Thoracic aorta (tissue), 2 donors: ENCODE measurements around the gene SLC6A3. TPM values are rescaled to one million over a fixed set of nuclear protein-coding genes. Genes with fewer than 3 reads are reported as not detected.

Experiments
- ATAC-seq: fragments of 150-250 bp; one replicate; pipeline ENCODE4 v1.8.0; 2017; ENCODE audit warnings: low read depth; ENCODE audit not compliant: insufficient number of reproducible peaks, low FRiP score
- DNase-seq: peaks from one replicate; pipeline ENCODE4 v3.0.0-alpha.2; 2020; ENCODE audit warnings: low spot score
- H3K27ac ChIP-seq, 2 donors: fragments of 200-600 bp; sonication (generic); 1 replicate in 1 of 2; 2 replicates in 1 of 2; pipeline ENCODE4 v1.5.1; 2016; ENCODE audit warnings: mild to moderate bottlenecking in 2 of 2, moderate library complexity in 2 of 2
- H3K27me3 ChIP-seq: fragments of 200-600 bp; sonication (generic); replicated peaks from 2 replicates; pipeline ENCODE4 v1.6.0; 2016; ENCODE audit warnings: mild to moderate bottlenecking; ENCODE audit not compliant: insufficient read depth
- H3K36me3 ChIP-seq: fragments of 200-600 bp; sonication (generic); one replicate; pipeline ENCODE4 v1.5.1; 2016
- H3K4me1 ChIP-seq, 2 donors: fragments of 200-600 bp; sonication (generic); 1 replicate in 1 of 2; 2 replicates in 1 of 2; pipeline versions ENCODE4 v1.5.1 to v1.6.0; 2016; ENCODE audit warnings: low read depth in 2 of 2, mild to moderate bottlenecking in 1 of 2; ENCODE audit not compliant: control insufficient read depth in 1 of 2
- H3K4me3 ChIP-seq: fragments of 200-600 bp; sonication (generic); 2 replicates; pipeline ENCODE4 v1.5.1; 2016; ENCODE audit warnings: mild to moderate bottlenecking
- H3K9me3 ChIP-seq: fragments of 200-600 bp; sonication (generic); 2 replicates; pipeline ENCODE4 v1.5.1; 2016
- total RNA-seq, 2 donors: library from RNA; depleted of rRNA; stranded (reverse); fragments of >200 nt; gene quantifications; one replicate each; pipeline versions ENCODE4 v1.1.0 to v1.2.3, GENCODE V29; 2016
- TF ChIP-seq, protein P1 (sequence below): fragments of 200-600 bp; sonication (generic); IDR thresholded peaks from one replicate; pipeline ENCODE4 v1.5.1; 2019; ENCODE audit warnings: antibody characterized with exemption

SLC6A3 gene
- total RNA-seq, 2 donors from 2014 or later = 0.14 TPM; not detected in 1

- H3K4me1 ChIP-seq = no peaks in the 10 kb centered on the region
Observed at GRCh38 chr5:1430121-1430795, 15.0 kb downstream of the SLC6A3 start.

DNA sequence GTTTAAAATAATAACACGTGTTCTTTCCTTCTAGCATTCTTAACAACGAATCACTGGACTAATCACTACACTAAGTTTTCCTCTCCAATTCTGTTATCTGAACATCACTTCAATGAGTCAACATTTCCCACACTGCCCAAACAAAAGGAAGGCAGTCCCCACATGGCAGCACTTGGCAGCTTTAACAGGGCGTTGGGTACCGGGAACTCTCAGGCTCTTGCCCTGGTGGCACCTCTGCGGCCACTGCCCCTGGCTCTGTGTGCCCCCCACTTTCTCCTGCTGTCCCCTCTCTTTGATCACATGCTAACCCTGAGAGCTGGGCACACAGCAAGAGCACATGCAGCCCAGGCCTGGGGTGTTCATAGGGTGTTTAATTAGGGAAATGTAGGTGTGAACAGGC is 15.7 kb downstream of the SLC6A3 start:
- Histone ChIP-seq H3K4me3 (no peak overlapping the region), H3K27ac (no peak overlapping the region), H3K27me3 (no peaks in the 10 kb centered on the region), H3K4me1 (no peaks in the 10 kb centered on the region), H3K36me3 (no peaks in the 10 kb centered on the region), H3K9me3 (peaks cover 24% of the 10 kb centered on the region)
- TF ChIP-seq, protein P1, sequence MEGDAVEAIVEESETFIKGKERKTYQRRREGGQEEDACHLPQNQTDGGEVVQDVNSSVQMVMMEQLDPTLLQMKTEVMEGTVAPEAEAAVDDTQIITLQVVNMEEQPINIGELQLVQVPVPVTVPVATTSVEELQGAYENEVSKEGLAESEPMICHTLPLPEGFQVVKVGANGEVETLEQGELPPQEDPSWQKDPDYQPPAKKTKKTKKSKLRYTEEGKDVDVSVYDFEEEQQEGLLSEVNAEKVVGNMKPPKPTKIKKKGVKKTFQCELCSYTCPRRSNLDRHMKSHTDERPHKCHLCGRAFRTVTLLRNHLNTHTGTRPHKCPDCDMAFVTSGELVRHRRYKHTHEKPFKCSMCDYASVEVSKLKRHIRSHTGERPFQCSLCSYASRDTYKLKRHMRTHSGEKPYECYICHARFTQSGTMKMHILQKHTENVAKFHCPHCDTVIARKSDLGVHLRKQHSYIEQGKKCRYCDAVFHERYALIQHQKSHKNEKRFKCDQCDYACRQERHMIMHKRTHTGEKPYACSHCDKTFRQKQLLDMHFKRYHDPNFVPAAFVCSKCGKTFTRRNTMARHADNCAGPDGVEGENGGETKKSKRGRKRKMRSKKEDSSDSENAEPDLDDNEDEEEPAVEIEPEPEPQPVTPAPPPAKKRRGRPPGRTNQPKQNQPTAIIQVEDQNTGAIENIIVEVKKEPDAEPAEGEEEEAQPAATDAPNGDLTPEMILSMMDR = no peak
- ATAC-seq (no peak), DNase-seq (no peak)

More at GRCh38 chr5:1430121-1430795, 15.0 kb downstream of the SLC6A3 start:
- ATAC-seq (no peak), DNase-seq (no peak)
- no peak overlapping the region for H3K27ac ChIP-seq
- H3K4me3 ChIP-seq = no peak overlapping the region
- H3K36me3 ChIP-seq = no peaks in the 10 kb centered on the region
- H3K27me3 ChIP-seq = no peaks in the 10 kb centered on the region
- peaks cover 24% of the 10 kb centered on the region for H3K9me3 ChIP-seq
- TF ChIP-seq, protein P1 = no peak

- Histone ChIP-seq H3K27me3 (no peaks in the 10 kb centered on the region), H3K4me3 (no peak overlapping the region), H3K36me3 (no peaks in the 10 kb centered on the region), H3K27ac (no peak overlapping the region), H3K4me1 (no peaks in the 10 kb centered on the region), H3K9me3 (peaks cover 24% of the 10 kb centered on the region)
- TF ChIP-seq, protein P1 = no peak
- ATAC-seq = no peak
- no peak for DNase-seq
Observed at GRCh38 chr5:1429066-1429465, 16.2 kb downstream of the SLC6A3 start.

GRCh38 chr5:1428107-1428506 is 17.1 kb downstream of the SLC6A3 start:
- Histone ChIP-seq H3K4me3 (no peak overlapping the region), H3K27me3 (no peaks in the 10 kb centered on the region), H3K27ac (no peak overlapping the region), H3K4me1 (no peaks in the 10 kb centered on the region), H3K9me3 (peaks cover 24% of the 10 kb centered on the region), H3K36me3 (no peaks in the 10 kb centered on the region)
- TF ChIP-seq, protein P1 = no peak
- no peak for DNase-seq
- no peak for ATAC-seq

- DNase-seq (no peak), ATAC-seq (no peak)
- no peak overlapping the region for H3K27ac ChIP-seq
- no peaks in the 10 kb centered on the region for H3K4me1 ChIP-seq
- H3K4me3 ChIP-seq = no peak overlapping the region
- H3K36me3 ChIP-seq = no peaks in the 10 kb centered on the region
- no peaks in the 10 kb centered on the region for H3K27me3 ChIP-seq
- H3K9me3 ChIP-seq = peaks cover 23% of the 10 kb centered on the region
- TF ChIP-seq, protein P1 = no peak
Observed at GRCh38 chr5:1424716-1425115, 20.5 kb downstream of the SLC6A3 start.
